ENCODE results near the gene COL23A1. TPM values are rescaled to one million over a fixed set of nuclear protein-coding genes. Genes with fewer than 3 reads are reported as not detected.

The COL23A1 gene
- total RNA-seq, 2 experiments from 2014 or later = 0.11 TPM; not detected in 1

DNA sequence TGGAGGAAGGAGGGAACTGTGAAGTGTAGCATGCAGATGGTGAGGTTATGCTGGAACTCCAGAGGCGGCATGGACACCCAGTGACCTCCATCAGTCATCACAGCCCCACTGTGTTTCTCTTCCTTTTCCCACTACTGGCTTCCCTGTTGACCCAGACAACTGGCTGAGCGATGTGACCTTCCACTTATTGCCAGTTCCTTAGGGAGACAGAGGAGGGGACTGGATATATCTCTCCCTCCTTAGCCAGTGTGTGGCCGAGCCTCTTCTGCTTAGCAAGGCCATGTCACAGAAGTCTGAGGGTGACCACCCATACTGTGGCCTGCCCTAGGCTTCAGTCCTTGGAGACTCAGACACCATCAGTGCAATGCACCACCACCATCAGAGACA lies 354.6 kb downstream of the COL23A1 start:
- TF ChIP-seq, protein P1, sequence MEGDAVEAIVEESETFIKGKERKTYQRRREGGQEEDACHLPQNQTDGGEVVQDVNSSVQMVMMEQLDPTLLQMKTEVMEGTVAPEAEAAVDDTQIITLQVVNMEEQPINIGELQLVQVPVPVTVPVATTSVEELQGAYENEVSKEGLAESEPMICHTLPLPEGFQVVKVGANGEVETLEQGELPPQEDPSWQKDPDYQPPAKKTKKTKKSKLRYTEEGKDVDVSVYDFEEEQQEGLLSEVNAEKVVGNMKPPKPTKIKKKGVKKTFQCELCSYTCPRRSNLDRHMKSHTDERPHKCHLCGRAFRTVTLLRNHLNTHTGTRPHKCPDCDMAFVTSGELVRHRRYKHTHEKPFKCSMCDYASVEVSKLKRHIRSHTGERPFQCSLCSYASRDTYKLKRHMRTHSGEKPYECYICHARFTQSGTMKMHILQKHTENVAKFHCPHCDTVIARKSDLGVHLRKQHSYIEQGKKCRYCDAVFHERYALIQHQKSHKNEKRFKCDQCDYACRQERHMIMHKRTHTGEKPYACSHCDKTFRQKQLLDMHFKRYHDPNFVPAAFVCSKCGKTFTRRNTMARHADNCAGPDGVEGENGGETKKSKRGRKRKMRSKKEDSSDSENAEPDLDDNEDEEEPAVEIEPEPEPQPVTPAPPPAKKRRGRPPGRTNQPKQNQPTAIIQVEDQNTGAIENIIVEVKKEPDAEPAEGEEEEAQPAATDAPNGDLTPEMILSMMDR (IDR thresholded peaks at IDR 0.05) = no peak
- DNase-seq = no peak
- POLR2A ChIA-PET = interaction anchor here (1.2 to 21.3 kb wide), 3 partner anchors 10 to 48 kb away, joined by 3 to 431 read pairs (median 3); partner anchors contain the start of gene HNRNPAB
- ATAC-seq = no peak
- intact Hi-C loops (cut with micrococcal nuclease) = no loop called here
- Mint-ChIP-seq H3K9me3 (no peaks in the 10 kb centered on the region), H3K36me3 (ENCODE audit: low read depth) (peaks cover 14% of the 10 kb centered on the region), H3K27me3 (no peaks in the 10 kb centered on the region), H3K4me3 (no peak overlapping the region), H3K27ac (no peak overlapping the region), H3K4me1 (ENCODE audit: low read depth) (peaks cover 59% of the 10 kb centered on the region)
- CTCF ChIA-PET = interaction anchor here (1.0 to 3.3 kb wide), 12 partner anchors 14 to 609 kb away, joined by 3 to 40 read pairs (median 4); no protein-coding TSS in a partner anchor

DNA sequence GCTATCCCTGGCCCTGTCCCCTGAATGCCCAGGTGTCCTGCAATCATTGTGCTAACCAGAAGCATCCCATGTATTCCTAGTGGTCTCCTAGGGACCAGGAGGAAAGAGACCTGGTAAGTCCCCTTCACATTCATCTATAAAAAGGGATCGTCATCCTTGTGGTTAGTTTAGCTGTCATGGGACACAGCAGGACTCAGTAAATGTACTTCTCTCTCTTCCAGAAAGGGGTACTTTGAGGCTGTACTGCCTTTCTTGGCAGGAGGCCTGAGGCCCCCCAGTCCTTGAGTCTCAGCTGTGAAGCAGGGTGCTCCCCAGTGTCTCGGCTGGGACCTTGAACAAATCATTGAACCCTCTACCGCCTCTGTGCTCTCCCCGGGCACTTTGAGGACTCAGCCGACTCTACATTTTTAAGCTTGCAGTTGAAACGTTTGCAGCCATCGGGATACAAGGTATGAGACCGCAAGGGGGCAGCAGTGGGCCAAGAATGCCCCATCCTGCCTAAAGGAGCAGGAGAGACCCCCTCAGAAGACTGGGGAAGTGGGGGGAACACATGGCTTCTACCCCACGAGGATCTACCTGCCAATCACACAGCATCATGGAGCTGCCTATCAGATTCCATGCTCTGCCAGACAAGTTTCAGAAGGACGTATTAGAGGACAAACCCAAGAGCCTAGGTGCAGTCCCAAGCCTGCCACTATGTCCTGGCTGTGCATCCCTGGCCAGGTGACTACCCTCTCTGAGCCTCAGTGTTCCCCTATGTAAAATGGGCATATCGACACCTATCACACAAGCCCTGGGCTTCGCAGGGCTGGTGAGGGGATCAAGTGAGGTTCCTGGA lies 355.2 kb downstream of the COL23A1 start:
- TF ChIP-seq, protein P1 (IDR thresholded peaks at IDR 0.05) = peak; percentile 92
- no peaks in the 10 kb centered on the region for H3K9me3 Mint-ChIP-seq
- H3K4me1 Mint-ChIP-seq (ENCODE audit: low read depth) = peaks cover 60% of the 10 kb centered on the region
- peak; percentile 34 for ATAC-seq
- DNase-seq = peak; percentile 95
- no peaks in the 10 kb centered on the region for H3K27me3 Mint-ChIP-seq
- H3K4me3 Mint-ChIP-seq = no peak overlapping the region
- ChIA-PET POLR2A (interaction anchor here (0.9 to 21.3 kb wide), 4 partner anchors 10 to 48 kb away, joined by 3 to 431 read pairs (median 3); partner anchors contain the start of gene HNRNPAB), CTCF (interaction anchor here (0.6 to 3.3 kb wide), 16 partner anchors 9 to 649 kb away, joined by 3 to 40 read pairs (median 4); no protein-coding TSS in a partner anchor)
- no peak overlapping the region for H3K27ac Mint-ChIP-seq
- peaks cover 20% of the 10 kb centered on the region for H3K36me3 Mint-ChIP-seq (ENCODE audit: low read depth)
- intact Hi-C loops (cut with micrococcal nuclease) = no loop called here

DNA sequence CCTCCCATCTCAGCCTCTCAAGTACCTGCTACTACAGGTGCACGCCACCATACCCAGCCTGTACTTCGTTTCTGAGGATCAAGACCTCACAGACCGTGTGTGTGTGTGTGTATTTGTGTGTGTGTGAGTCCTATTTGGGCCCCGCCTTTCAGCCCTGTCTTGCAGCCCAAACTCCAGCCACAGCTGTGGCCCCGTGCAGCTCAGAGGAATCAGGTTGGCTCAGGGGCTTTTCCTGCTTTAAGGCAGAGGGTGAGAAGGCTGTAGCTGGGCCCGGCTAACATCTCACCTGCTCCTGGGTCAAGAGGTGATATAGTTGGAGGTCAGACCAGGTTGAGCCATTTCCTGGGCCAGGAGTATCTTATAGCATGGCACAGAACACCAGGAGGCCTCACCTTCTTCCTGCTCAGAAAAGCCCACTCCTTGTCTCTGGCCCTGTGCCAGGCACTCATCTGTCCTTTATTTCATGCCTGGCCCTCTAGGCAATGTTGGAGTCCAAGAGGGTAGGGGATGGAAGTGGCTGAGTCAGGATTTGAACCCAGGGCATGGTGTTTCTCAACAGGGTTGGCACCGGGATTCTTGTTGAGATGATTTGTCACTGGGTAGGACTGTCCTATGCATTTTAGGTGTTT lies 356.0 kb downstream of the COL23A1 start:
- ATAC-seq (no peak), DNase-seq (no peak)
- H3K4me1 Mint-ChIP-seq (ENCODE audit: low read depth) = peaks cover 62% of the 10 kb centered on the region
- no peak overlapping the region for H3K27ac Mint-ChIP-seq
- POLR2A ChIA-PET = interaction anchor here (0.9 to 21.3 kb wide), 4 partner anchors 9 to 49 kb away, joined by 3 to 431 read pairs (median 3); partner anchors contain the start of gene HNRNPAB
- peaks cover 27% of the 10 kb centered on the region for H3K36me3 Mint-ChIP-seq (ENCODE audit: low read depth)
- H3K4me3 Mint-ChIP-seq = no peak overlapping the region
- H3K27me3 Mint-ChIP-seq = no peaks in the 10 kb centered on the region
- CTCF ChIA-PET = interaction anchor here (0.6 to 3.3 kb wide), 15 partner anchors 8 to 650 kb away, joined by 3 to 40 read pairs (median 4); no protein-coding TSS in a partner anchor
- no peaks in the 10 kb centered on the region for H3K9me3 Mint-ChIP-seq
- intact Hi-C loops (cut with micrococcal nuclease) = no loop called here
- TF ChIP-seq, protein P1 (IDR thresholded peaks at IDR 0.05) = no peak

DNA sequence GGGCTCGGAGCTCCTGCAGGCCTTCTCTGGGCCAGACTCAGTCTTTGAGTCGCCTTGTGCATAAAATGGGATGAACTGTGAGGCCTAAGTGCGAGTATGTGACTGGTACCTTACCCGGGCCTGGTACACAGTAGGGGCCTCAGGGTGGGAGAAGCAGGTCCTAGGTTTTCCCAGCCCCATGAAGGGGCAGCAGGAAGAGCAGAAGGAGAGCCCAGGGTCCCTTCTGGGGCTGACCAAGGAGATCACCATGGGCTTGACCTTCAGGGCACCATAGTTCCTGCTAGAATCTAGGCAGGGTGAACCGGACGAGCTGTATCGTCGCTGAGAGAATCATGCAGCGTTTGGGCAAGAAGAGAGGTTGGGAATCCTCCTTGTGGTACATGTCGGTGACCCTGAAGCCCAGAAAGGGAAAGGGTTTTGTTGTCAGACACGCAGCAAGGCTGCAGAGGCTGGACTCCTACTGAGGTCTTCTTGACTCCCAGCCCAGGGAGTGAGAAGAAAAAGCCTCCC lies 357.2 kb downstream of the COL23A1 start:
- no peak for ATAC-seq
- no peak for DNase-seq
- TF ChIP-seq, protein P1 (IDR thresholded peaks at IDR 0.05) = no peak
- peaks cover 38% of the 10 kb centered on the region for H3K36me3 Mint-ChIP-seq (ENCODE audit: low read depth)
- ChIA-PET CTCF (no interaction called here), POLR2A (interaction anchor here (3.3 to 21.3 kb wide), 2 partner anchors 11 to 21 kb away, joined by 20 to 431 read pairs; partner anchors contain the start of gene HNRNPAB)
- H3K4me1 Mint-ChIP-seq (ENCODE audit: low read depth) = peaks cover 58% of the 10 kb centered on the region
- intact Hi-C loops (cut with micrococcal nuclease) = no loop called here
- H3K9me3 Mint-ChIP-seq = no peaks in the 10 kb centered on the region
- no peaks in the 10 kb centered on the region for H3K27me3 Mint-ChIP-seq
- peak overlapping the region; percentile 82 for H3K27ac Mint-ChIP-seq
- H3K4me3 Mint-ChIP-seq = peak overlapping the region; percentile 91
